ENCODE measurements around the gene ZNF862. TPM values are rescaled to one million over a fixed set of nuclear protein-coding genes. Genes with fewer than 3 reads are reported as not detected.

The ZNF862 gene
- polyA plus RNA-seq, 1 experiment, result 11.5 TPM

- POLR2A ChIA-PET, result no interaction called here
- CTCF ChIA-PET, result interaction anchor here (0.8 kb wide), 1 partner anchor 10 kb away, joined by 3 read pairs; no protein-coding TSS in a partner anchor
- no peak overlapping the region for H3K4me3 ChIP-seq (ENCODE audit: low read depth, low read length)
- DNase-seq (ENCODE audit: low read depth, low spot score), result no peak
- TF ChIP-seq CTCF (IDR thresholded peaks at IDR 0.05; ENCODE audit: low read depth, low read length), result no peak
- peaks cover 4% of the 10 kb centered on the region for H3K27me3 ChIP-seq (ENCODE audit: control insufficient read depth, insufficient read depth, low read length)
- no peaks in the 10 kb centered on the region; the same call in 1 of the 2 replicates for H3K9me3 ChIP-seq (ENCODE audit: control insufficient read depth, insufficient read depth, low read length)
- no peak overlapping the region for H3K27ac ChIP-seq (ENCODE audit: low read depth, low read length)
These were observed 29.9 kb upstream of the ZNF862 start for GRCh38 chr7:149808311-149808710.

- TF ChIP-seq CTCF (IDR thresholded peaks at IDR 0.05; ENCODE audit: low read depth, low read length), result no peak
- CTCF ChIA-PET, result interaction anchor here (1.5 kb wide), 1 partner anchor 67 kb away, joined by 5 read pairs; no protein-coding TSS in a partner anchor
- Histone ChIP-seq H3K27ac (ENCODE audit: low read depth, low read length) (no peak overlapping the region), H3K4me3 (ENCODE audit: low read depth, low read length) (no peak overlapping the region), H3K27me3 (ENCODE audit: control insufficient read depth, insufficient read depth, low read length) (peaks cover 4% of the 10 kb centered on the region), H3K9me3 (ENCODE audit: control insufficient read depth, insufficient read depth, low read length) (no peaks in the 10 kb centered on the region; the same call in 1 of the 2 replicates)
- DNase-seq (ENCODE audit: low read depth, low spot score), result no peak
- POLR2A ChIA-PET, result no interaction called here
These were observed 29.0 kb upstream of the ZNF862 start for GRCh38 chr7:149809215-149809614.

- Histone ChIP-seq H3K27me3 (ENCODE audit: control insufficient read depth, insufficient read depth, low read length) (peaks cover 2% of the 10 kb centered on the region), H3K4me3 (ENCODE audit: low read depth, low read length) (no peak overlapping the region), H3K9me3 (ENCODE audit: control insufficient read depth, insufficient read depth, low read length) (no peaks in the 10 kb centered on the region; the same call in 1 of the 2 replicates), H3K27ac (ENCODE audit: low read depth, low read length) (no peak overlapping the region)
- POLR2A ChIA-PET, result no interaction called here
- no peak for DNase-seq (ENCODE audit: low read depth, low spot score)
- CTCF ChIA-PET, result no interaction called here
- peak; percentile 31; the same call in 1 of the 2 replicates for TF ChIP-seq CTCF (IDR thresholded peaks at IDR 0.05; ENCODE audit: low read depth, low read length)
These were observed 27.0 kb upstream of the ZNF862 start for GRCh38 chr7:149811221-149811620.

GRCh38 chr7:149811831-149812490, 26.2 kb upstream of the ZNF862 start:
- Histone ChIP-seq H3K27ac (ENCODE audit: low read depth, low read length) (no peak overlapping the region), H3K4me3 (ENCODE audit: low read depth, low read length) (no peak overlapping the region), H3K9me3 (ENCODE audit: control insufficient read depth, insufficient read depth, low read length) (no peaks in the 10 kb centered on the region; the same call in 1 of the 2 replicates), H3K27me3 (ENCODE audit: control insufficient read depth, insufficient read depth, low read length) (peaks cover 2% of the 10 kb centered on the region)
- ChIA-PET CTCF (no interaction called here), POLR2A (no interaction called here)
- TF ChIP-seq CTCF (IDR thresholded peaks at IDR 0.05; ENCODE audit: low read depth, low read length), result no peak
- no peak for DNase-seq (ENCODE audit: low read depth, low spot score)

- CTCF ChIA-PET, result no interaction called here
- TF ChIP-seq CTCF (IDR thresholded peaks at IDR 0.05; ENCODE audit: low read depth, low read length), result no peak
- H3K27me3 ChIP-seq (ENCODE audit: control insufficient read depth, insufficient read depth, low read length), result peaks cover 2% of the 10 kb centered on the region
- no peak for DNase-seq (ENCODE audit: low read depth, low spot score)
- H3K9me3 ChIP-seq (ENCODE audit: control insufficient read depth, insufficient read depth, low read length), result no peaks in the 10 kb centered on the region; the same call in 1 of the 2 replicates
- POLR2A ChIA-PET, result no interaction called here
- no peak overlapping the region for H3K27ac ChIP-seq (ENCODE audit: low read depth, low read length)
- H3K4me3 ChIP-seq (ENCODE audit: low read depth, low read length), result no peak overlapping the region
These were observed 24.7 kb upstream of the ZNF862 start for GRCh38 chr7:149813254-149814035.
